Endothelial cell of umbilical vein (primary cell): ENCODE measurements around the gene RGS11. TPM values are rescaled to one million over a fixed set of nuclear protein-coding genes. Genes with fewer than 3 reads are reported as not detected.

ENCODE experiments used
- BruUV-seq: library from RNA; stranded (reverse); fragments of 400-500 nt; replicated peaks from 2 replicates; lab custom pipeline; 2021; lab: Mats Ljungman, UMichigan
- CTCF ChIA-PET: fragments of 300-600, 350-600 bp; sonication (Branson Sonifier 250); formaldehyde crosslinking; loops from one replicate; lab custom pipeline; 2021; ENCODE audit warnings: antibody characterized with exemption, inconsistent platforms; lab: Charles Lee
- POLR2A ChIA-PET: fragments of 300-600, 350-600 bp; sonication (Branson Sonifier 250); formaldehyde crosslinking; loops from one replicate; lab custom pipeline; 2021; ENCODE audit warnings: antibody characterized with exemption, inconsistent platforms; lab: Charles Lee
- DNase-seq: peaks from one replicate; pipeline ENCODE4 v3.0.0-alpha.2; 2011; ENCODE audit warnings: low read depth, low spot score
- FAIRE-seq: peaks from 2 replicates; lab custom pipeline; 2011; peaks lifted over from hg19 to GRCh38; lab: Jason Lieb, UNC
- H2AFZ ChIP-seq: 2 replicates; pipeline ENCODE4 v1.6.0; 2012; ENCODE audit warnings: low read depth, low read length, control low read depth, inconsistent platforms
- H3K27ac ChIP-seq: 2 replicates; pipeline ENCODE4 v1.5.1; 2011; ENCODE audit warnings: low read depth, mild to moderate bottlenecking, control low read depth, low read length, moderate library complexity; ENCODE audit not compliant: insufficient read depth
- H3K27me3 ChIP-seq, 2 experiments: 2 replicates each; pipeline versions ENCODE4 v1.6.0 to v1.6.1; 2011; ENCODE audit warnings: low read length in 2 of 2, mixed read lengths in 1 of 2; ENCODE audit not compliant: control insufficient read depth in 2 of 2, insufficient read depth in 2 of 2
- H3K36me3 ChIP-seq, 2 experiments: 2 replicates in 1 of 2; 3 replicates in 1 of 2; pipeline ENCODE4 v1.5.1; 2011; ENCODE audit warnings: low read length in 2 of 2, mild to moderate bottlenecking in 1 of 2, moderate library complexity in 1 of 2; ENCODE audit not compliant: control insufficient read depth in 2 of 2, insufficient read depth in 2 of 2; ENCODE audit errors: extremely low read depth in 1 of 2
- H3K4me1 ChIP-seq: 3 replicates; pipeline ENCODE4 v1.5.1; 2011; ENCODE audit warnings: mild to moderate bottlenecking, low read length; ENCODE audit not compliant: control insufficient read depth, insufficient read depth; ENCODE audit errors: extremely low read depth
- H3K4me2 ChIP-seq: 2 replicates; pipeline ENCODE4 v1.6.1; 2011; ENCODE audit warnings: low read length, control low read depth, mixed read lengths; ENCODE audit not compliant: insufficient read depth
- H3K4me3 ChIP-seq, 3 experiments: fragments of 200-600 bp in 1 of 3; sonication (generic), shearing (Covaris generic) in 1 of 3; replicated peaks in 1 of 3; 2 replicates each; pipeline ENCODE4 v1.5.1; 2011 to 2016; ENCODE audit warnings: control low read depth in 3 of 3, low read length in 3 of 3, mild to moderate bottlenecking in 2 of 3, inconsistent platforms in 1 of 3, low read depth in 1 of 3, moderate library complexity in 1 of 3; ENCODE audit not compliant: insufficient read depth in 1 of 3
- H3K79me2 ChIP-seq: 2 replicates; pipeline ENCODE4 v1.6.0; 2012; ENCODE audit warnings: low read length, inconsistent platforms; ENCODE audit not compliant: control insufficient read depth, insufficient read depth
- H3K9ac ChIP-seq: replicated peaks from 2 replicates; pipeline ENCODE3; 2011; ENCODE audit warnings: low read length, control low read depth; ENCODE audit not compliant: insufficient read depth; ENCODE audit errors: extremely low read depth
- H3K9me1 ChIP-seq: replicated peaks from 3 replicates; pipeline ENCODE4 v1.6.0; 2011; ENCODE audit warnings: mild to moderate bottlenecking, low read length; ENCODE audit not compliant: control insufficient read depth, insufficient read depth; ENCODE audit errors: extremely low read depth
- H3K9me3 ChIP-seq: replicated peaks from 2 replicates; pipeline ENCODE4 v1.5.1; 2012; ENCODE audit warnings: low read length, inconsistent platforms; ENCODE audit not compliant: control insufficient read depth, insufficient read depth
- H4K20me1 ChIP-seq: replicated peaks from 2 replicates; pipeline ENCODE3; 2011; ENCODE audit warnings: mild to moderate bottlenecking, low read length; ENCODE audit not compliant: control insufficient read depth, insufficient read depth; ENCODE audit errors: extremely low read depth
- CTCF ChIP-seq, 2 donors: IDR thresholded peaks; 1 replicate in 1 of 2; 2 replicates in 1 of 2; pipeline ENCODE4 v1.5.1; 2011; ENCODE audit warnings: low read length in 2 of 2, mild to moderate bottlenecking in 2 of 2, moderate library complexity in 2 of 2, control low read depth in 1 of 2, inconsistent platforms in 1 of 2, low read depth in 1 of 2; ENCODE audit not compliant: insufficient read depth in 1 of 2; ENCODE audit errors: extremely low read depth in 1 of 2
- EZH2 ChIP-seq: IDR thresholded peaks from 2 replicates; pipeline ENCODE4 v1.6.1; 2012; ENCODE audit warnings: borderline replicate concordance, low read depth, mild to moderate bottlenecking, moderate library complexity, low read length, inconsistent platforms; ENCODE audit not compliant: severe bottlenecking
- FOS ChIP-seq: IDR thresholded peaks from 2 replicates; pipeline ENCODE4 v1.6.1; 2011; ENCODE audit warnings: mild to moderate bottlenecking, low read length, moderate library complexity, borderline replicate concordance; ENCODE audit not compliant: insufficient read depth
- GATA2 ChIP-seq: IDR thresholded peaks from 2 replicates; pipeline ENCODE4 v1.7.0; 2011; ENCODE audit warnings: low read depth, mild to moderate bottlenecking, moderate library complexity, mixed read lengths, low read length; ENCODE audit not compliant: insufficient read length, insufficient read depth
- JUN ChIP-seq: IDR thresholded peaks from 2 replicates; pipeline ENCODE4 v1.6.1; 2011; ENCODE audit warnings: borderline replicate concordance, low read depth; ENCODE audit not compliant: insufficient read length, insufficient read depth
- MAX ChIP-seq: IDR thresholded peaks from 2 replicates; pipeline ENCODE4 v1.6.1; 2011; ENCODE audit not compliant: insufficient read depth, insufficient read length
- MYC ChIP-seq: IDR thresholded peaks from one replicate; pipeline ENCODE4 v1.6.1; 2011; ENCODE audit warnings: mild to moderate bottlenecking, low read depth, low read length
- POLR2A ChIP-seq: IDR thresholded peaks from 2 replicates; pipeline ENCODE4 v1.6.1; 2012; ENCODE audit warnings: low read depth, mild to moderate bottlenecking, control low read depth, low read length
- POLR2AphosphoS5 ChIP-seq: IDR thresholded peaks from 2 replicates; pipeline ENCODE4 v1.6.1; 2012; ENCODE audit warnings: low read depth, mild to moderate bottlenecking, control low read depth, low read length, moderate library complexity; ENCODE audit not compliant: insufficient read depth
- dilution Hi-C: fragments of 300-500 bp; cut with MboI; formaldehyde crosslinking; loops from one replicate; pipeline ENCODE4 v1.15.0; 2019; ENCODE audit warnings: low sequenced_read_pairs; ENCODE audit not compliant: extremely low pct_ligation_motif_present
- intact Hi-C: fragments of 100-400 bp; cut with micrococcal nuclease; formaldehyde crosslinking; loops from one replicate; pipeline ENCODE4 v1.10.0; 2022
- polyA plus RNA-seq, 4 experiments: library from polyadenylated mRNA; depleted of rRNA in 3 of 4; stranded (reverse) in 3 of 4; unstranded in 1 of 4; fragments of >200 nt; gene quantifications; 2 replicates each; pipeline versions ENCODE4 v1.2.1 to v1.2.3, GENCODE V29; 2011 to 2012; ENCODE audit warnings: missing spikeins in 1 of 4
- total RNA-seq: library from RNA; stranded (reverse); gene quantifications from 2 replicates; pipeline ENCODE4 v1.2.3, GENCODE V29; 2021

The RGS11 gene
- total and polyA plus RNA-seq, 2 donors (not counting 3 experiments of a cell fraction or from before 2014, with no cell fraction given): 3.0 to 4.9 TPM

GRCh38 chr16:269061-269796 lies 6.5 kb downstream of the RGS11 start:
- Histone ChIP-seq H3K9me1 (no peaks in the 10 kb centered on the region), H3K27ac (no peak overlapping the region), H3K9ac (no peak overlapping the region), H3K79me2 (no peaks in the 10 kb centered on the region), H2AFZ (no peak overlapping the region), H3K4me1 (no peaks in the 10 kb centered on the region), H3K4me3 (no peak overlapping the region), H4K20me1 (no peaks in the 10 kb centered on the region), H3K27me3 (no peaks in the 10 kb centered on the region), H3K4me2 (no peak overlapping the region), H3K9me3 (no peaks in the 10 kb centered on the region), H3K36me3 (peaks cover 0 to 5% of the 10 kb centered on the region in 2 experiments)
- FAIRE-seq: no peak
- ChIA-PET POLR2A (no interaction called here), CTCF (no interaction called here)
- BruUV-seq: no TSS peak
- TF ChIP-seq MYC (no peak), JUN (no peak), FOS (no peak), CTCF (IDR thresholded peaks at IDR 0.05; ENCODE audit: extremely low read depth in 1 of 2, insufficient read depth in 1 of 2, low read depth in 1 of 2, low read length in 2 of 2) (no peak), MAX (no peak), EZH2 (no peak), POLR2A (no peak), POLR2AphosphoS5 (no peak), GATA2 (no peak)
- no peak for DNase-seq
- dilution Hi-C loops: no loop called here
- intact Hi-C loops: no loop called here
